ENCODE measurements around the gene SCD.
"Not testable (repeated sequence)": the region's sequence is repeated elsewhere in the genome, so short reads cannot be mapped to it uniquely, and the experiment has no call there.

Gene SCD

DNA sequence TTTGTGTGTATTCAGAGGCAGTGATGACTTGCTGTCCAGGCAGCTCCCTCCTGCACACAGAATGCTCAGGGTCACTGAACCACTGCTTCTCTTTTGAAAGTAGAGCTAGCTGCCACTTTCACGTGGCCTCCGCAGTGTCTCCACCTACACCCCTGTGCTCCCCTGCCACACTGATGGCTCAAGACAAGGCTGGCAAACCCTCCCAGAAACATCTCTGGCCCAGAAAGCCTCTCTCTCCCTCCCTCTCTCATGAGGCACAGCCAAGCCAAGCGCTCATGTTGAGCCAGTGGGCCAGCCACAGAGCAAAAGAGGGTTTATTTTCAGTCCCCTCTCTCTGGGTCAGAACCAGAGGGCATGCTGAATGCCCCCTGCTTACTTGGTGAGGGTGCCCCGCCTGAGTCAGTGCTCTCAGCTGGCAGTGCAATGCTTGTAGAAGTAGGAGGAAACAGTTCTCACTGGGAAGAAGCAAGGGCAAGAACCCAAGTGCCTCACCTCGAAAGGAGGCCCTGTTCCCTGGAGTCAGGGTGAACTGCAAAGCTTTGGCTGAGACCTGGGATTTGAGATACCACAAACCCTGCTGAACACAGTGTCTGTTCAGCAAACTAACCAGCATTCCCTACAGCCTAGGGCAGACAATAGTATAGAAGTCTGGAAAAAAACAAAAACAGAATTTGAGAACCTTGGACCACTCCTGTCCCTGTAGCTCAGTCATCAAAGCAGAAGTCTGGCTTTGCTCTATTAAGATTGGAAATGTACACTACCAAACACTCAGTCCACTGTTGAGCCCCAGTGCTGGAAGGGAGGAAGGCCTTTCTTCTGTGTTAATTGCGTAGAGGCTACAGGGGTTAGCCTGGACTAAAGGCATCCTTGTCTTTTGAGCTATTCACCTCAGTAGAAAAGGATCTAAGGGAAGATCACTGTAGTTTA lies 15.8 kb downstream of the SCD start:
- no peak for DNase-seq

DNA sequence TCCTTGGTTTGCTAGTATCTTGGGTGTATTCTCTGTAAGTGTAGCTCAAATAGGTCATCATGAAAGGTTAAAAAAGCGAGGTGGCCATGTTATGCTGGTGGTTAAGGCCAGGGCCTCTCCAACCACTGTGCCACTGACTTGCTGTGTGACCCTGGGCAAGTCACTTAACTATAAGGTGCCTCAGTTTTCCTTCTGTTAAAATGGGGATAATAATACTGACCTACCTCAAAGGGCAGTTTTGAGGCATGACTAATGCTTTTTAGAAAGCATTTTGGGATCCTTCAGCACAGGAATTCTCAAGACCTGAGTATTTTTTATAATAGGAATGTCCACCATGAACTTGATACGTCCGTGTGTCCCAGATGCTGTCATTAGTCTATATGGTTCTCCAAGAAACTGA lies 17.1 kb downstream of the SCD start:
- no peak for DNase-seq

DNA sequence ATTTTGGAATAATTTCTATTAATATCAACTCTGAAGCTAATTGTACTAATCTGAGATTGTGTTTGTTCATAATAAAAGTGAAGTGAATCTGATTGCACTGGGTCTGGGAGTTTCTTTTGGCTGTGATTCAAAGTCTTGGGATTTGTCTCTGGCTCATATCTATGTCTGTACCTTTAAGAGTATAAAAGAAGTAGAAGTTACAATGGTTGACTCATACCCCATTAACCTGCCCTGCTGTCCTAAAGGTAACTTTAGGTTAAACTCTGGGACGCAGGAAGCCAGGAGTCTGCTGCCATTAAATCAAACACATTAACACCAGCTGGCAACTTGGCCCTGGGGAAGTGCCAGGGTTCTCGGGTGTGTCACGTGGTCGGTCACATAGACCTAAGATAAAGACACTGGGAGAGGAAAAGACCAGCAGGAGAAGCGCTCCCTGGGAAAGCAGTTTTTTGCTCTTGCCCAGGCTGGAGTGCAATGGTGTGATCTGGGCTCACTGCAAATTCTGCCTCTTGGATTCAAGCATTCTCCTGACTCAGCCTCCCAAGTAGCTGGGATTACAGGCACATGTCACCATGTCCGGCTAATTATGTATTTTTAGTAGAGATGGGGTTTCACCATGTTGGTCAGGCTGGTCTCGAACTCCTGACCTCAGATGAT lies 17.8 kb downstream of the SCD start:
- no peak for DNase-seq

DNA sequence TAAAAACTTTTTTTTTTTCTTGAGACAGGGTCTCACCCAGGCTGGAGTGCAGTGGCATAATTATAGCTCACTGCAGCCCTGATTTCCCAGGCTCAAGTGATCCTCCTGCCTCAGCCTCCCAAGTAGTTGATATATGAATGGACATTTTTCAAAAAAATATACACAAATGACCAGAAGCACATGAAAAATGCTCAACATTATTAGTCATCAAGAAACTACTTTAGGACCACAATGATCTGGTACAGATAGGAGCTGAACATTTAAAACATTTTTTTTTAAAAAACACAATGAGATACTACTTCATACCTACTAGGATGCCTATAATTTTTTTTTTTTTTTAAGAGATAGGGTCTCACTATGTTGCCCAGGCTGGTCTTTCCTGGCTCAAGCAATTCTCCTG lies 21.7 kb downstream of the SCD start:
- DNase-seq: no peak

DNA sequence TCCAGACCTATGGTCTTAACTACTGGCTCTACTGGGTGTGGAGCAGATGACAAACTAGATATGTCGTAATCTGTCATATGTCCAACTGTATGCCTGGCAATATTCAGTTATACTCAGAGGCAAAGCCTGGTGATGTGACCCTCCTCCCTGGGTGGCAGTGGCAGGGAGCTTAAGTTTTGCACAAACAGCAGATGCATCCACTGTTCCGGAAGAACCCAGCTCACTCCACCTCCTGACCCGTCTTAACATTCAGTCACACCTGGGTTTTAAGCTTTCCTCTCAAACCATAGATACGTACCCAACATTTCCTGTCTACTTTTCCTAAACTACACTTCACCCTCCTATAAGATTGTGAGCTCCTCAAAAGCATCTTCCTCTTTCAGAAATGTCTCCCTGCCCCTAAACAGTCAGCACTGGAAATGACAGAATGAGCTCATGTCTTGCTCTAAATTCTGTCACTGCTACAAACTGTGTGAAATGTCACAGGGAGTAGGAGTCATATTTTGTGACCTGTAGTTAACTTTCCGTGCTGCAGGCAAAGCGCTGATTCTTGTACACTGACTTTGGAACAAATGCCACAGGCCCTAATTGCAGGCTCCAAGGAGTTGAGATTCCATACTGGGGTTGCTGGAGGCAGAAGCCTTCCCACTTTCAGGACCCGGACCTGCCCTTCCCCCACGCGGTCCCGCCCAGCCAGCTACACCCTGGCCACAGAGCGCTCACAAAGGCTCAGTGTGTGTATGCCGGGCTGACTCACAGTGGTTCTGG lies 23.9 kb downstream of the SCD start:
- DNase-seq: peak; percentile 49 to 57

DNA sequence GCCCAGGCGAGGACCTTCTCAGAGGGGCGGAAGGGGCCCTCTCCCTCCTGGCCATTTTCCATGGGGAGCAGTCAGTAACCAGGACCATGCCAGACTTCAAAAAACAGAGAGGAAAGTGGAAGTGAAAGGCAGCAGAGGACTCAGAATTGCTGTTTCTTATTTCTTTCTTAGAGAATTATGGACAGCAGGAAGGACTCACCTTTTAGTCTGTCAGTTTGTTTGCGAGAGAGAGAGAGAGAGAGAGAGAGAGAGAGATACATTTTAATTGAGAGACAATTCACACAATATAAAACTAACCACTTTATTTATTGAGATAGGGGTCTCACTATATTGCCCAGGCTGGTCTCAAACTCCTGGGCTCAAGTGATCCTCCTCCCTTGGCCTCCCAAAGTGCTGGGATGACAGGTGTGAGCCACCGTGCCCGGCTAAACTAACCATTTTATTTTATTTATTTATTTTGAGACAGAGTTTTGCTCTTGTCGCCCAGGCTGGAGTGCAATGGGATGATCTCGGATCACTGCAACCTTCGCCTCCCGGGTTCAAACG lies 24.5 kb downstream of the SCD start:
- no peak for DNase-seq

DNA sequence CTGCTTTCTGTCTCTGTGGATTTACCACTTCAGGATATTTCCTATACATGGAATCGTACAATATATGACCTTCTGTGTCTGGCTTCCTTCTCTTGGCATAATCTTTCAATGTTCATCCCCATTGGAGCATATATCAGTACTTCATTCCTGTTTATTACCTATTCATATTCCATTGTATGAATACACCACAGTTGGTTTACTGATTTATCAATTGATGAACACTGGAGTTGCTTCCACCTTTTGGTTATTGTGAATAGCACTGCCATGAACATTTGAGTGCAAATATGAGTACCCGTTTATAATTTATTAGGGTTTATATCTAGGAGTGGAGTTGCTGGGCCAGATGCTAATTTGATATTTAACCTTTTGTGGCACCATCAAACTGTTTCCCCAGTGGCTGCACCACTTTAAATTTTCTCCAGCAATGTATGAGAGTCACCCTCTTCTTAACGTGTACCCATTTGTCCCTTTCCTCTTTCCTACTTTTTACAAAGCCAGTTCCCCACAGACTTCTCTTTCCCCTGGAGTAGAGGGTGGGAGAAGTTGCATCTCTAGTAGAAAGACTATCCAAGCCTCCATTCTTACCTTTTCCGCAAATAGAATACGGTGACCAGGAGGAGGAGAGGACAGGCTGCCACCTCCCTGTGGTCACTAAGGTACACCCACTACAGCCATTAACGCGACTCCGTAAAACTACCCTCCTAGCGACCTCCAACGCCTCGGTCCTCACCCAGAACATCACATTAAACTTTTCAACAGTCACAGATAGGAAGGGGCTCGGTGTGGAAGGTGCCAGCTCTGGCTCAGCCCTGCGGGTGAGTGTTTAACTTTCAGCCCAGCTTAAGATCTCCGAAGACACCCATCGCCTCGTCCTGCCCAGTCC lies 25.6 kb downstream of the SCD start:
- no peak for DNase-seq

DNA sequence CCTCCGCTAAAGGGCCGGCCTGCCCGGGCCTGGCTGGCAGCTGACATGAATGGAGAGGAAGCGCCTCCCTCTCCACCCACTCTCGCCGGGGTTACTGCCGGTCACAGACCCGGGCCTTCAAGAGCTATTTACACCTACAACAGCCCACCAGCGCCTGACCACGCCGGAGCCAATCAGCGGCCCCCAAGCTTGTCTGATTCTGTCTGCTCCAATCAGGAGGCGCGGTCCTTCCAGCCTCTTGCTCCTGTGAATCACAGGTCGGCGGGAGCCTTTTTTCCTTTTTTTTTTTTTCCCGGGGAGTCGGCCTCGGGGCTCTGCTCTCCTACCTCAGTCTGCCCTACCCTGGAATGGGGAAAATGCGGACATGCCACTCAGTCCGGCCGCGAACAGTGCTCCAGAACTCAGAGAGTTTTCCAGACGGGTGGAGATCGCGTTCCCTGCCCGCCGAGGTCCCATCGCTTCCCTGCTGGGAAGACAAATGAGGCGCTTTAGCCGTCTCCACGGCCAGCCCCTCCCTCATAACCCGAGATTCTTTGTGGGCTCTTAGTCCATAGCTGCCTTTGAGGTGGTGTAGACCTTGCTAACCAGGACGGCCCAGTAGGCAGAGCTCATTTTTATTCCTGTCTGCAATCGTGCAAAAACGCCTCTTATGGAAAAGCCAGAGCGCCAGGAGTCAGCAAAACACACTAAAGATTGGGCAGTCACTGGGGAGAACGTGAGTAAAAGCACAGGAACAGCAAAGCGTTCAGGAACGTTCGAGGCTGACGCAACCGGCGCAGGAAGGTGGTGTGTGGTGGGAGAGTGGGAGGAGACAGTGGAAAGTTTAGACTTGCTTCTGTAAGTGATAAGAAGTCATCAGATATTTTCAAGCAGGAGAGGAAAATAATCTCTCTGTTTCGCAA lies 26.5 kb downstream of the SCD start:
- peak; percentile 88 to 93 for DNase-seq

DNA sequence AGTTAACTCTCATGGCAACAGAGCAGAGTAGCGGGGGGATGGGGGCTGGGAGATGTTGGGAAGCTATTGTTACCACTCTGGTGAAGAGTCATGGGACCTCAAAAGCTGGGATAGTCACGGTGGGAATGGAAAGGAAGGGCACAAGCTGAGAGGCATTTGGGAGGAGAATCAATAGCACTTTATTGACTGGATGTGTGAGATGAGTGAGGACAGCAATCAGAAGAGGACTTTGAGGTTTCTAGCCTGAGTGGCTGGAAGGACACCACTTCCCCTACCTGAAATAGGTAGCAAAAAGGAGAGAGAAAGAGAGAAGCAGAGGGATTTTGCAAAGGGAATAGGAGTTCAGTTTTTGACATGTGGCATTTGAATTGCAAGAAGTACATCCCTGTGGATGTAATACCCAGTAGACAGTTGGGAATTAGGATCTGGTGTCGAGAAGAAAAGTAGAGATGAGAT lies 27.2 kb downstream of the SCD start:
- no peak for DNase-seq

DNA sequence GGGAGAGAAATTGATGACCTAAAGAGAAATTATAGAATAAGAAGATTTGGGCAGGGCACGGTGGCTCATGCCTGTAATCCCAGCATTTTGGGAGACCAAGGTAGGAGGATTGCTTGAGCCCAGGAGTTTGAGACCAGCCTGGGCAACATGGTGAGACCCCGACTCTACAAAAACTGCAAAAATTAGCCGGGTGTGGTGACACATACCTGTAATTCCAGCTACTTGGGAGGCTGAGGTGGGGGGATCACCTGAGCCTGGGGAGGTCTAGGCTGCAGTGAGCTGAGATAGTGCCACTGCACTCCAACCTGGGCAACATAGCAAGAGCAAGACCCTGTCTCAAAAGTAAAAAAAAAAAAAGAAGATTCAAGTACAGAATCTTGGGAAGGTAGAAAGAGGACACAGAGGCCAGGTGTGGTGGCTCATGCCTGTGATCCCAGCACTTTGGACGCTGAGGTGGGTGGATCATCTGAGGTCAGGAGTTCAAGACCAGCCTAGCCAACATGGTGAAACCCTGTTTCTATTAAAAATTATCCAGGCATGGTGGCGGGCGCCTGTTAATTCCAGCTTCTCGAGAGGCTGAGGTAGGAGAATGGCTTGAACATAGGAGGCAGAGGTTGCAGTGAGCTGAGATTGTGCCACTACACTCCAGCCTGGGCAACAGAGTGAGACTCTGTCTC lies 27.8 kb downstream of the SCD start:
- DNase-seq: not testable (repeated sequence)

DNA sequence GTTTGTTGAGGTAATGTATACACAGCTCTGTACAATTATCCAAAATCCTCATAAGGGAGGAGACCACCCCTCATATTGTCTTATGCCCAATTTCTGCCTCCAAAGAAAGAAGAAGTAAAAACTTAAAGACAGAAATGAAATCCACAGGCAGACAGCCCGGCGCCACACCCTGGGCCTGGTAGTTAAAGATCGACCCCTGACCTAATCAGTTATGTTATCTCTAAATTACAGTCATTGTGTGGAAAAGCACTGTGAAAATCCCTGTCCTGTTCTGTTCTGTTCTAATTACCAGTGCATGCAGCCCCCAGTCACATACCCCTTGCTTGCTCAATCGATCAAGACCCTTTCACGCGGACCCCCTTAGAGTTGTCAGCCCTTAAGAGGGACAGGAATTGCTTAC lies 29.6 kb downstream of the SCD start:
- DNase-seq: not testable (repeated sequence)

DNA sequence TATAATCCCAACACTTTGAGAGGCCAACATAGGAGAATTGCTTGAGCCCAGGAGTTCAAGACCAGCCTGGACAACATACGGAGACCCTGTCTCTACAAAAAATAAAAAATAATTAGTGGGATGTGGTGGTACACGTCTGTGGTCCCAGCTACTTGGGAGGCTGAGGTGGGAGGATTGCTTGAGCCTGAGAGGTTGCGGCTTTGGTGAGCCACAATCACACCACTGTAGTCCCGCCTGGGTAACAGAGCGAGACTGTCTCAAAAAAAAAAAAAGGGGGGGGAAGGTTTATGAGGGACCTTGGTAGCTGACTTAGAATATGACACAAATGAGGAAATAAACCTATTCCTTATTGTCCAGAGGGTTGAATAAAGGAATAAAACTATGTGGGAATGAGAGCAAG lies 30.8 kb downstream of the SCD start:
- peak; percentile 7 to 14 for DNase-seq

DNA sequence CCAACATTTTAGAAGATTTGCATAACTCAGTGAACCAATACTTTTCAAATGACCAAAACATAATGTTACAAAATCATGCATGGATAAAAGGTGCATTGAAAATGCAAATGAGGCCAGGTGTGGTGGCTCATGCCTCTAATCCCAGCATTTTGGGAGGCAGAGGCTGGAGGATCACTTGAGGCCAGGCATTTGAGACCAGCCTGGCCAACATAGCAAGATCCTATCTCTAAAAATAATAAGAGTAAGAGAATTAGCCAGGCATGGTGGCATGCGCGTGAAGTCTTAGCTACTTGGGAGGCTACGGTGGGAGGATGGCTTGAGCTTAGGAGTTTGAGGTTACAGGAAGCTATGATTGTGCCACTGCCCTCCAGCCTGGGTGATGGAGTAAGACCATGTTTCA lies 33.4 kb downstream of the SCD start:
- no peak for DNase-seq

DNA sequence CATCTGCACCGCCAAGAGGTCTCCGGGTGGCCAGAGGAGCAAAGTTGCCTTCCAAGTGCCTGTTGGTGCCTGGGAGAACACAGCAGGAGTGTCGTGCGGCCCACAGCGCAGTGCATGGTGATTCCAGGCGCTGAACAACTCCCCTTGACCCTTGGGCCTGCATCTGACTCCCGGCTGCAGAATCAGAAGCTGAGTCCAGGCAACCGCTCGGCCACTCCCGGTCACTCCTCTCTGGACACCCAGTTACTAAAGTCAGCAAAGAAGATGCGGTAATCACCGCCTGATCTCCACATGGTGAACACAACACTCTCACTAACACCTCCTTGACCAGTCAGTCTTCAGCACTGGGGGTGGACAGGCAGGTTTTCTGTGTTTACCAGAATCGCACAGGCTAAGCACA lies 35.5 kb downstream of the SCD start:
- DNase-seq: no peak

DNA sequence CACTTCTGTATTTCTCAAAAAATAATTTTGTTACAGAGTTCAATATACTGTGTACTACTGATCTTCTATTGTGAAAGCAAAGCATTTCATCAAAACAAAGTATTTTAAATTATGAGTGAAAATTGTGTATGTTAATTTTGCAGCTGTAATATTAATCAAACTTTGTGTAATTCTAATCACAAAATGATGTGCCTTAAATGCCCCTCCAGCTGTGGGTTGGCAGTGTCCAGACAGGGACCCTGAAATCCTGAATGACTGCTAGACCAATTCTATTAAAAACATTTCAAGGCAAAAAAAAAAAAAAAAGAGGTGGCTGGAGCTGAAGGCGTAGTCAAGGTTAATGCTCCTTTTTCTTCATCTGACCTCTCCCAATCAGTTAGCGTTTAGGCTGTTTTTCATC lies 36.2 kb downstream of the SCD start:
- no peak for DNase-seq

DNA sequence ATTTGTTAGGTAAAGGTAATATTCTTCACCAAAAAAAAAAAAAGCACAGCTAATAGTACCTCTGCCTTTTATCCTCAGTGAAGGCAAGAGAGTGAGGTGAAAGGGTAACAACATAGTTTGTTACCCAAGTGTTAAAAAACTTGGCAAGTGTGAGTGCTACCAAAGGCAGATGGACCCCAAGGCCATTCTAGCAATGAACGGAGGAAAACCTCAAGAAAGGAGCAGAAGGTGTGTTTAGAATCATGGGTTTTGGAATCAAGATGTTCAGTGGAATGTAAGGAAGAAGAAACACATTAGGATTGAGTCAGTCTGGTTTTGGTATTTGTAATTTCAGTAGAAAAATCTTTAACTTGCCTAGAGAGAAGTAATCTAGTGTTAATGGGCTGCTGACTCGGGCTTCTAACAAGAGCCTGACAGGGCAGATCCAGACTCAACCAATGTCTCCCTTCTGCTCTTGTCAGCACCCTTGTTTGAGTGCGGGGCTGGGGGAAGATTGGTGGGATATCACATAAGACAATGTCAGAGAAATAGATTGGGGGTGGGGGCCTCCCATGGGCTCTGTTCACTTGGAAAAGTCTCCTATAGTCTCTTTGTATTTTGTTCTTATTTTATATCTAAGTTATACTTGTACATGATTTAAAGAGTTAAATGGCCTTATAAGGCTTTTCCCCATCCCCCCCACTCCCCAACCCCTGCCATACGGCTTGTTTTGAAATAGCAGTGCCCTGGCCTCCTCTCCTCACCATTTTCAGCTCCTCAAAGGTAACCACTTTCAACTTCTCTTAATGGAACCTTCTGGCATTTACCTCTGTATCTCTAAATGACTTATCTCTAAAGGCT lies 44.4 kb downstream of the SCD start:
- no peak for DNase-seq

DNA sequence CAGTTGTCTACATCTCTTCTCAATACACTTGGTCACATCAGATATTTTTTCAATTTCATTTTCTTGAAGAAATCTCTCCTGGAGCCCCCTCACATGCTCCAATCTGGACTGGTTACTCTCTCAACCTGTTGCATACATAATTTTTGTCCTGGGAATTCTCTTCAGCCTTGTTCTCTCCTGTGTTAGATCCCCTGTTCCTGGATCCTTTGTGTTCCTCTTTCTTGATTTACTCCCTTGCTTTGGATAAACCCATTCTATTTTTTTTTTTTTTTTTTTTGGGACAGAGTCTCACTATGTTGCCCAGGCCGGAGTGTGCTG lies 45.6 kb downstream of the SCD start:
- DNase-seq: no peak

DNA sequence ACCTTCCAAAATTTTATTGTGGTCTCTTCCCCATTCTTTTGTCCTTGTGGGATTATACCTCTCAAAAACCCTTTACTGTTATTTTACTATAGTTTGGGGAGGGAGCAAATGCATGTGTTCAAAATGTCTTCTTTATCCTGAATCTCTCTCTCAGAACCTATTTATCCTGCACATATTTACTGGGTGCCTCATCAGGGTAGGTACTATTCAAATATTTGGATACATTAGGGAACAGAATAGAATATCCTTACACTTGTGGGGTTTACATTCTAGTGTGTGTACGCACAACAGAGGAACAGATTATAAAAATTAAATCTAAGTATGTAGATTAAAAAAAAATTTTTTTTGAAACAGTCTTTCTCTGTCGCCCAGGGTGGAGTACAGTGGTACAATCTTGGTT lies 48.6 kb downstream of the SCD start:
- DNase-seq: no peak

DNA sequence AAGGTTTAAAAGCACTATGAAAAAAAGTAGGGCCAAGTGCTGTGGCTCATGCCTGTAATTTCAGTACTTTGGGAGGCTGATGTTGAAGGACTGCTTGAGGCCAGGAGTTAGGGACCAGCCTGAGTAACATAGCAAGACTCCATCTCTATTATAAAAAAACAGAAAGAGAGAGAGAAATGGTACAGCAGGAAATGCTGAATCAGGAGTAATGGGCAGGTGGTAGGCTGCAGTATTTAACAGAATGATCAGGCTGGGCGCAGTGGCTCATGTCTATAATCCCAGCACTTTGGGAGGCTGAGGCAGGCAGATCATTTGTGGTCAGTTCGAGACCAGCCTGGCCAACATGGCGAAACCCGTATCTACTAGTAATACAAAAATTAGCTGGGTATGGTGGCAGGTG lies 49.6 kb downstream of the SCD start:
- DNase-seq: no peak

Data from CD4-positive, alpha-beta T cell treated with Interleukin-4 for 1 hour (primary cell).